Measurements from ENCODE around the gene HS6ST2.
"Not testable (repeated sequence)": the region's sequence is repeated elsewhere in the genome, so short reads cannot be mapped to it uniquely, and the experiment has no call there.

The HS6ST2 gene

GRCh38 chrX:132953354-132953753 lies 5.1 kb downstream of the HS6ST2 start (continued):
- TF ChIP-seq ZNF692 (tag by site-specific recombination; IDR thresholded peaks at IDR 0.05): no peak
- no peak for TF ChIP-seq PRDM10 (tag by site-specific recombination; IDR thresholded peaks at IDR 0.05)

- Histone ChIP-seq H3K27ac (ENCODE audit: extremely low read depth, low read depth, low read length) (no peak overlapping the region), H3K4me3 (ENCODE audit: low read depth, low read length) (no peak overlapping the region), H3K9me3 (ENCODE audit: control insufficient read depth, insufficient read depth, low read depth, low read length) (no peaks in the 10 kb centered on the region), H3K4me1 (ENCODE audit: control insufficient read depth, insufficient read depth, low read length) (no peaks in the 10 kb centered on the region), H3K36me3 (ENCODE audit: control insufficient read depth in 2 of 2, insufficient read depth in 1 of 2, low read length in 2 of 2) (no peaks in the 10 kb centered on the region)
- ChIA-PET CTCF (interaction anchor here (0.6 to 2.5 kb wide), 31 partner anchors 8 to 1806 kb away, joined by 3 to 32 read pairs (median 4); partner anchors contain the start of gene HS6ST2), POLR2A (no interaction called here)
- TF ChIP-seq TRIM28 (IDR thresholded peaks at IDR 0.05; ENCODE audit: borderline replicate concordance, low read length) (0 out of 2 replicates have a peak, but pooled peaks have one; percentile 34), ZNF654 (tag by site-specific recombination; IDR thresholded peaks at IDR 0.05; ENCODE audit: low read depth) (0 out of 2 replicates have a peak, but pooled peaks have one; percentile 6), ZNF239 (tag by site-specific recombination; IDR thresholded peaks at IDR 0.05) (no peak)
Observed at GRCh38 chrX:132948648-132949260, 9.7 kb downstream of the HS6ST2 start.

GRCh38 chrX:132945055-132945599 lies 13.3 kb downstream of the HS6ST2 start:
- H3K36me3 ChIP-seq (ENCODE audit: control insufficient read depth in 2 of 2, insufficient read depth in 1 of 2, low read length in 2 of 2); H3K4me3 ChIP-seq (ENCODE audit: low read depth, low read length); CTCF ChIA-PET; H3K27ac ChIP-seq (ENCODE audit: extremely low read depth, low read depth, low read length); H3K9me3 ChIP-seq (ENCODE audit: control insufficient read depth, insufficient read depth, low read depth, low read length); POLR2A ChIA-PET: not testable (repeated sequence)
- peak; percentile 91 for TF ChIP-seq ZNF184 (tag by site-specific recombination; IDR thresholded peaks at IDR 0.05)
- TF ChIP-seq SCRT1 (tag by site-specific recombination; IDR thresholded peaks at IDR 0.05; ENCODE audit: borderline replicate concordance): peak; percentile 78
- TF ChIP-seq SCRT2 (tag by site-specific recombination; IDR thresholded peaks at IDR 0.05): peak; percentile 84
- peaks cover 12% of the 10 kb centered on the region for H3K4me1 ChIP-seq (ENCODE audit: control insufficient read depth, insufficient read depth, low read length)

GRCh38 chrX:132940727-132941327 lies 17.6 kb downstream of the HS6ST2 start:
- Histone ChIP-seq H3K4me3 (ENCODE audit: low read depth, low read length) (no peak overlapping the region), H3K36me3 (ENCODE audit: control insufficient read depth in 2 of 2, insufficient read depth in 1 of 2, low read length in 2 of 2) (no peaks in the 10 kb centered on the region; a peak in 1 of 3 replicates), H3K4me1 (ENCODE audit: control insufficient read depth, insufficient read depth, low read length) (peaks cover 12% of the 10 kb centered on the region), H3K27ac (ENCODE audit: extremely low read depth, low read depth, low read length) (no peak overlapping the region), H3K9me3 (ENCODE audit: control insufficient read depth, insufficient read depth, low read depth, low read length) (no peaks in the 10 kb centered on the region)
- ChIA-PET POLR2A (no interaction called here), CTCF (interaction anchor here (0.6 to 2.0 kb wide), 7 partner anchors 8 to 255 kb away, joined by 3 to 10 read pairs (median 4); no protein-coding TSS in a partner anchor)
- TF ChIP-seq REPIN1 (tag by site-specific recombination; IDR thresholded peaks at IDR 0.05; ENCODE audit: low read depth) (no peak), ZNF394 (tag by site-specific recombination; IDR thresholded peaks at IDR 0.05; ENCODE audit: borderline replicate concordance) (0 out of 2 replicates have a peak, but pooled peaks have one; percentile 23), TRIM28 (IDR thresholded peaks at IDR 0.05; ENCODE audit: borderline replicate concordance, low read length) (peak; percentile 28; the same call in 1 of the 2 replicates), PRDM10 (tag by site-specific recombination; IDR thresholded peaks at IDR 0.05) (peak; percentile 43; the same call in 1 of the 2 replicates), ZNF18 (tag by site-specific recombination; IDR thresholded peaks at IDR 0.05) (0 out of 2 replicates have a peak, but pooled peaks have one; percentile 12), EGR2 (tag by site-specific recombination; IDR thresholded peaks at IDR 0.05; ENCODE audit: low read depth) (no peak), PRDM1 (tag by site-specific recombination; IDR thresholded peaks at IDR 0.05) (peak; percentile 67)
